Measurements from ENCODE around the gene TSPOAP1.

TSPOAP1 gene

GRCh38 chr17:58302919-58303585 is 25.5 kb downstream of the TSPOAP1 start:
- no peak for DNase-seq

DNA sequence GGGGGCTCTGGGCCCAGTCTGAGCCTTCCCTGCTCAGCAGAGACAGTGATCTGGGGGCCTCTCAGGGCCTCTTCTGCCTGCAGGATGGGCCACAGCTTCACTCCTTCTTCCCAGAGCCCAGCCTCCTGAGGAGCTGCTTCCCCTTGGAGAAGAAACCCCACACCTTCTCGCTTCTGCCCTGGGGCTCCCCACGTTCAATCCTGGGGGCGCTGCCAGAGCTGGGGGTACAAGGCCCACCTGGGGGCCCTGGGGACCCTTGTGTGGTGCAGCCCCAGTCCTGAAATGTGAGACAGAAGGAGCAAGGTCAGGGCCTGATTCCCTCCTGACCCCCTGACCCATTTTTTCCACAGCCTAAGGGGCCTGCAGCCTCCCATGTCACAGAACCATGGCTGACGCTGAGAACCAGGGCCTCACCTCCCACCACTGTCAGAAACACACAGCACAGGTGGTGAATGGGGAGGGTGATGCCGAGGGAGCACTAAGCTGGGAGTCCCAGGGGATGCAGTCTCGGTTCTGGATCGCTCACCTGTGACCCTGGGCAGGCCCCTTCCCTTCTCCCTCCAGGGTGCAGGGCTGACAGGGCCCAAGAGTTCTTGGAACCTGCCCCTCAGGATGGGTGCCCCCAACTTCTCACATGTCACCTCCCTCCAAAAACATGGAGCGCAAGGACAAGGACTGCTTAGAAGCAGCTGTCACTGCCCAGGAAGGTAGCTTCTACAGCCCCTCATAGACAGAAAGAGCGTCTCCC is 26.2 kb downstream of the TSPOAP1 start:
- DNase-seq: no peak

DNA sequence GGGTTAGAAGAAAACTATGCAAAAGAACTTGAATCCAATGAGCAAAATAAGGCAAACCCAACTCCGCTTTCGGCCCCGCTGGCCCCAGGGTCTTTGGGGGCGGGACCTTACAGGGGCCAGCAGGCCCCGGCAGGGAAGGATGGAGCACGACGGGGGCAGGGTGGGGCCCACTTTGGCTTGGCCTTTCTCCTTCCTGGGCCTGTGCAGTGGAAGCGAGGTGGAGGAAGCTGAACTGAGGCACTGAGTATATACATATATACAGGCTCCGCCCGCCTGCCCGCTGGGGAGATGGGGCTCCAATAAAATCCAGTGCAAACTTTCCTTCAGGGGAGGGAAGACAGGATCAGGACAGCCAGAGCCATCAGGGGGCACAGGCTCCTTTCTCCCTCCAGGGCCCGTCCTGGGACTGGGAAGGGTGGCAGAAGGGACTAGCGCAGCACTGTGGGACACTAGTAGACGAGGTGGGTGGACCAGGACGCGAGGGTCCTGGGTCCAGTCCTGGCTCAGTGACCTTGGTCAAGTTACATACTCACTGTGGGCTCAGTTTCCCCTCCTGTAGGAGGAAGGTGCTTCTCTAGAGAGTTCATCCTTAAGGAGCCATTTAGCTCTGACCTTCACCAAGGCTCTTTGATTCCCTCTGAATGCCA is 27.0 kb downstream of the TSPOAP1 start:
- no peak for DNase-seq

DNA sequence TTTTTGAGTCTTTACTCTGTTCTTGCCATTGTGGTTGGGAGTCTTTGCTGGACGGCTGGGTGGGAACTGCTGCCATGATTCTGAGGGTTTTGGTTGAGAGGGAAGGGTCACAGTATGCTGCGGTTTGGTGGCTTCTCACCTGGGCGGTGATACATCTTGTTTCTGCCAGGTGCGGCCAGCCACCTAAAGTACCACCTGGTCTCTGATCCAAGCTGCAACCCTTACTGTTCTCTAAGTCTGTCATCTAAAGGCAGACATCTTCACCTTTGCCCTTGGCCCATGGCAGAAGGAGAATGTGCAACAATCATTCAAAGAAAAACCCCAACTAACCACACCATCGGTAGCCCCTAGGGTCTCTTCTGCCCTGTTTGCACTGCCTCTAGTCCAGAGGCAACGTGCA is 28.3 kb downstream of the TSPOAP1 start:
- DNase-seq: no peak

DNA sequence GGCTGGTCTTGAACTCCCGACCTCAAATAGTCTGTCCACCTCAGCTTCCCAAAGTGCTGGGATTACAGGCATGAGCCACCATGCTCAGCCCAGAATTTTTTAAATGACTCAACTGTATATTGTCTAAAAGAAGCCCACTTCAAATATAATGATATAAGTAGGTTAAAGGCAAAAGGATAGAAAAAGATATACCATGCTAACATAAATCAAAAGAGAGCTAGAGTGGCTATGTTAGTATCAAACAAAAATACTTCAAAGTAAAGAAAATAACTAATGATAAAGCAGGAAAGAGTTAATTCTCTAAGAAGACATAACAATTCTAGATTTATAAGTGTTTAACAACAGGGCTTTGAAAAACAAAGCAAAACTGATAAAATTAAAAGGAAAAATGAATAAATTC is 34.6 kb downstream of the TSPOAP1 start:
- no peak for DNase-seq

DNA sequence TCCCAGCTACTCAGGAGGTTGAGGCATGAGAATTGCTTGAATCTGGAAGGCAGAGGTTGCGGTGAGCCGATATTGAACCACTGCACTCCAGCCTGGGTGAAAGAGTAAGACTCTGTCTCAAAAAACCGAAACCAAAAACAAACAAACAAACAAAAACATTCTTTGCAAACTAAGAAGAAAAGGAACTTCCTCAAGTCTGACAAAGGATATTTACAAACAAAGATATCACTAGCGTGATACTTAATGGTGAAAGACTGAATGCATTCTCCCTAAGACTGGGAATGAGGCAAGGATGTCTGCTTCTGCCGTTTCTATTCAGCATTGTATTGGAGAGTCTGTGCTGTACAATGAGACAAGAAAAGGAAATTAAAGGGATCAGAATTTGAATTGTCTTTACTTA is 37.3 kb downstream of the TSPOAP1 start:
- no peak for DNase-seq

DNA sequence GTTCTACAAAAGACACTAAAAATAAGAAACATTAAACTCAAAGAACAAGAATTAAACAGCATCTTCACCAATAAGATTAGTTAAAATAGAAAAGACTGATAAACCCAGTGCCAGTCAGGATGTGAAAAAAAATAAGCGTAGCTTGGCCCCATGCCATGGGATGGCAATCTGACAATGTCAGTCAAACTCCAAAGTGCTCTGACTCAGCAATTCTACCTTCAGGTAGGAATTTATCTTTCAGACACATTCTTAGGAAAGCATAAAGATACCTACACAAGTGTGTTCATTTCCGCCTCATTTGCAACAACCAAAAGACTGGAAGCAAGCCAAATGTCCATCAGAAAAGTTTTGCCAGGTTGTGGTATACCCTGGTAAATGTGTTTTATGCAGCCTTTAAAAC is 38.7 kb downstream of the TSPOAP1 start:
- no peak for DNase-seq

DNA sequence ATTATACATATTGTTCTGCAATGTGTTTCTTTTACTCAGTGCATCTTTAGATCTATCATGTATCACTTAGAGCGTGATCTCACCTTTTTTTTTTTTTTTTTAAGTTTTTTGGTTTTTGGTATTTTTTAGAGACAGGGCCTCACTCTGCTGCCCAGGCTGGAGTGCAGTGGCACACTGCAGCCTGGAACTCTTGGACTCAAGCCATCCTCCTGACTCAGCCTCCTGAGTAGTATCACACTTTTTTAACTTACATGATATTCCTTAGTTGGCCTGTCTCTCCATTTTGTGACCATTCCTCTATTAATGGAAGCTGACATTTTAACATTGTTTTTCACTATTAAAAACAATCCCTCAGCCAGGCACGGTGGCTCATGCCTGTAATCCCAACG is 43.2 kb downstream of the TSPOAP1 start:
- no peak for DNase-seq

DNA sequence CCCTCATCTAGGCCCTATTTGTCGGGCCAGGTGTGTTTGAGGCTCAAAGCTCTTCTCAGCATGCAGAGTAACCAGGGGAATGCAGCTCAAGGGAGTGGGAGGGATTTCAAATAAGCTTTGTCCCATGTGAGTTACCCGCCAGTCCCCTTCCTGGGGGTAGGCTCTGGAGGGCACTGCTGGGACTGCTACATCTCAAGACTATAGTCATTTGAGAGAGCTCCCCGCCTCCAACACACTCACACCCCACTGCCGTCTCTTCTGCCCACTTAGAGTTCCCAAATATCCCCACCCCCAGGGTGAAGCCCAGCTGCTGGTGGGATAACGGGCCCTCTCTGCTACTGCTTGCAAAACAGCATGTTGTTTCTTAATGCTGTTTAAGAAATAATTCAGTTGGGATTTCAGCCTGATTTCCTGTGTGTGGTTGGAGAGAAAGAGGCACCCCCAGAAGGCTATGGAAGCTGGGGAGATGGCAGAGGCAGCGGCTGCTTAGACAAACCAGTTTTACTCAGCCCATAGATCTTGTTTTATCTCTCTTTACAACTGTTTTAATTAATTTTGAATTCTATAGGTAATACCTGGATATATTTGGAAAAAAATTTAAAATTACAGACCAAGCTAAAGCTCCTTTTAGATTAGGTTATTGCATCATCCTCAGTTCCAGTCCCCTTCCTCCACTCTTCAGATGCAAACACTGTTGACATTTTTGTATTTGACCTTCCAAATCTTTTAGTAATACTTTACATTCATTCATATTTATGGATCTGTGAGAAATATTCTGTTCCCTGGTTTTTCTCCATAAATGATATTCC is 43.8 kb downstream of the TSPOAP1 start:
- no peak for DNase-seq

DNA sequence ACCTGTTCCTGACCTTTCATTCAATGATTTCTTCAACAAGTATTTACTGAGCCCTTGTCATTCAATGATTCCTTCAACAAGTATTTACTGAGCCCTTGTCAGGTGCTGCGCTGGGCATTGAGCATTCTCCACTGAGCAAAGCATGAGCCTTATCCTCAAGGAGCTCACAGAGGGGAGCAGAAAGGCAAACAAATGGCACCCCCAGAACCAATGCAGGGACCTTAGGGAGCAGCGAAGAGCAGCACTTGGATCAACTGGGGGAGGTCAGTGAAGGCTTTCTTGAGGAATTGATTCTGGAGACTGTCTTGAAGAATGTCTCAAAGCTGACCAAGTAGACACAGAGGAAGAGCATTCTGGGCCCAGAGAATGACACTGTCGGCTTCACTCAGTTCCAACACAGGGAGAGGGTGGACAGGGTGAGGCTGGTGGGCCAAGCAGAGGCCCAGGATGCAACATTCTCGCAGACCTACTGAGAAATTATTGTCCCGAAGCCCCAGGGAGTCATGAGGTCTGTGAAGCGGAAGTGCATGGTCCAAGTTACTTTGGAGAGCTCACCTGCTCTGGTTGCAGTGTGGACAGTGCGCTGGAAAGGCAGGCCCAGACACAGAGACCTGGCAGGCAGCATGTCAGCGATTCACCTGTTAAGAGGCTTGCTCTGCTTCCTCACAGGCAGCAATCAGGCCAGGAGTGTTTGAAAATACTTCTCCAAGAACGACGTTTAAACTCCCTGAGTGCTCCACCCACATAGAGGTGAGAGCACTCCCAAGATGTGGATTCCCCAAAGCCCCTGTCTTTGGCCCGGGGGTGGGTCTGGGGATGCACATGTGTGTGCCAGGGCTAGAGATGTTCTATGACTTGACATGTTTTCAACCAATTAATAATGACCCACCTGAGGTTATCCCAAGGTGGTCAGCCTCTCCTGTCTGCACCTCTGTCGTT is 44.7 kb downstream of the TSPOAP1 start:
- DNase-seq: no peak

- no peak for DNase-seq
Measured at GRCh38 chr17:58282442-58282841, 46.2 kb downstream of the TSPOAP1 start.

GRCh38 chr17:58281511-58282011 is 47.0 kb downstream of the TSPOAP1 start:
- no peak for DNase-seq

DNA sequence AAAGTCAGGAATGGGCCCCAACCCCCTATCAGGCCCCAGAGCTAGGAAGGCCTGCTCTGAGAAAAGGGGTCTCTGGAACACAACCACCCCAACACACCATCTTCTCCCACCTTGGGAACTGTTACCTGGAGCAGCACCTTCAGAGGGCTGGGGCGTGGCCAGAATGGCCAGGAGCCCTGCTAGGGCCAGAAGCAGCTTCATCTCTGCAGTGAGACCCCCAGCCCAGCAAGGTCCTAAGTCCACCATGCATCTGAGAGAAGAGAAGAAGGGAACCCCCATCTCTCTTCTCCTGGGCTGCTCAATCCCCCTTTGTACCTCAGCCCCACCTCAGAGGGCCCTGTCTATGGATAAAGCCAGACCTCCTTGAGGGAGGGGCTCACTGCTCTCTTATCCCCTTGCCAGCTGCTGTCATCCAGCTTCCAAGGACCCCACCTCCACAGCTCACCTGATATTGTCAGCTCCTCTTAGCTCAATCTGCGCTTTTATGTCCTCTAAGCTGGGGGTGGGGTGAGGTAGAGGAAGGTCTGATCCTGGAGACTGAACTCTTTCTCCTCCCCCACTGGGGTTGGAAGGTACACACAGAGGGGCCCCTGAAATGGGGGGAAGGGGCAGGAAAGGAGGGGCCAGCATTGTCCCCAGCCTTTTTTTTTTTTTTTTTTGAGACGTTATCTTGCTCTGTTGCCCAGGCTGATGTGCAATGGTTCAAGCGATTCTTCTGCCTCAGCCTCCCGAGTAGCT is 47.9 kb downstream of the TSPOAP1 start, which contains the start of gene MPO:
Gene MPO (minus strand): TSS at position 456 of the 738 bp plus-strand sequence. CDS start 177 bp downstream, at position 279.
- DNase-seq: no peak

DNA sequence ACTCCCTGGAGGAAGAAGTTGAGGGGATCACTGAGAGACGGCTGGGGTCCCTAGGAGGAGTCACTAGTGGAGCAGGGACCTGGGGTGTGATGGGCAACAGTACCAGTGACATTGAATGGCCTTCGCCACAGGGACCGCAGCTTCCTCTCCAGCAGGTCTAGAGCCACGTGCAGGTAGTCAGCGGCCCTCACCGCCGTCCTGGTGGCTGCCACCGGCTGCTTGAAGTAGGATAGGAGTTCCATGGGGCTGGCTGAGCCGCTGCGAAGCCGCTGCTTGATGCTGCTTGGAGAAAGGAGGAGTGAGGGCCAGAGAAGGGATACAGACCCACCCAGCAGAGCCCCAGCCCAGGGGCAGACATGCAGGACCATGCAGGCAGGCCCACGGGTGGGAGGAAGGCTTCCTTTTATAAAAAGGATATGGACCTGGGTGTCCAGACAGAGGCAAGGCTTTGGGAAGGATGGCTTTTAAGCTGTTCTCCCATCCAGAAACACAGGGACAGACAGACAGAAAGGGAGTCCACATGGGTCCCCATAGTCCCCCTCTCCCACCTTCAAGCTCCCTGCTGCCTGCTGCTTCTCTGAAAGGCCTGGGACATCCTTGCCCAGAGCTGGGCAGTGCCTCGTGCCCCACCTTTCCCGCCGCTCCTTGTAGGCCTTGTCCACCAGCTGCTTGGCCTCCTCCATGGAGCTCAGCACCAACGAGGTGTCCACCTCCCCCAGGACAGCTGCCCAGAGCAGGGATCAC is 48.7 kb downstream of the TSPOAP1 start:
- DNase-seq: no peak

- DNase-seq: no peak
Measured at GRCh38 chr17:58279016-58279711, 49.4 kb downstream of the TSPOAP1 start.

DNA sequence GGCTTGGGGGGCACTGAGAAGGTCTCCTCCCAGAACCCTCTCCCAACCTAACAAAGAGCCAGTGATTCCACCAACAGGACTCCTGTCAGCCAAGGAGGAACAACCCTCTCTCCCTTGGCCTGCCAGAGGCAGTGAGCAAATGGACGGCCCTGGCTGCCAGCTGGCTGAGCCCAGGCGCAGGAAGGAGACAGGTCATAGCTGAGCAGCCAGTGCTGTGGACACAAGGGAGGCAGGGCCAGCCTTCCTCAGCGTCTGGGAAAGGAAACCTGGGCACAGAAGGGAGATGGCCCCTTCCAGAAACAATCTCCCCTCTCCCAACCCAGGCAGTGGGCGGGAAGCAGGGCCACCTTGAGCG is 50.0 kb downstream of the TSPOAP1 start:
- no peak for DNase-seq

DNA sequence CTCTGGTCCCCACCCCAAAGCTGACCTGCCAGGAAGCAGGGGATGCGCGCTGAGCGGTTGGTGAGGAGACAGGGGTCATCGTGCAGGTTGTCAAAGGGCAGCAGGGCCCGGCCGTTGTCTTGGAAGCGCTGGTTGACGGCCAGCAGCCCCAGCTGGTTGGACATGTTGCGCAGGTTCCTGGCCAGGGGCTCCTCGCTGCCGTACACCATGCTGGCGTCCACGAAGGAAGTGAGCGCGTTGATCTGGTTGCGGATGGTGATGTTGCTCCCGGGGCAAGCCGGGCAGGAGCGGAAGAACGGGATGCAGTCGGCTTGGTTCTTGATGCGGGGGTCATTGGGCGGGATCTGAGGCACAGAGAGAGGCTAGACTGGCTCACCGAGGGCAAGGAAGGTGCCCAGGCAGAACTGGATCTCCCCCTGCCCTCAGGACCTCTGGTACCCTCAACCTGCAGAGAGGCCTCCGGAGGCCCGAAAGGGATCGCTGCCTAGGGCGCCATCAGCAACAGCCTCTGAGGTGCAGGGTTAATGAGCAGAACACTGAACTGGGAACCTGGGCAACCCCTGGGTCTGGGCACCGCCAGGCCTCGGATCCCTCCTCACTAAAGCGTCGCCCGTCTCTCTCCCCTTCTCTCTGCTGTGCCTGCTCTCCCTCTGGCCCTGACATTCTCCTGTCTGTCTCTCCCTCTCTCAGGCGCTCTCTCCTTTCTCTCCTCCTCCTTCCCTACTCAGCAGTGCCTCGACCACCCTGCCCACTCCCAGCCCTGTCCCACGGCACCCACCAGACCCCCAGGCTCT is 50.6 kb downstream of the TSPOAP1 start:
- DNase-seq: no peak

DNA sequence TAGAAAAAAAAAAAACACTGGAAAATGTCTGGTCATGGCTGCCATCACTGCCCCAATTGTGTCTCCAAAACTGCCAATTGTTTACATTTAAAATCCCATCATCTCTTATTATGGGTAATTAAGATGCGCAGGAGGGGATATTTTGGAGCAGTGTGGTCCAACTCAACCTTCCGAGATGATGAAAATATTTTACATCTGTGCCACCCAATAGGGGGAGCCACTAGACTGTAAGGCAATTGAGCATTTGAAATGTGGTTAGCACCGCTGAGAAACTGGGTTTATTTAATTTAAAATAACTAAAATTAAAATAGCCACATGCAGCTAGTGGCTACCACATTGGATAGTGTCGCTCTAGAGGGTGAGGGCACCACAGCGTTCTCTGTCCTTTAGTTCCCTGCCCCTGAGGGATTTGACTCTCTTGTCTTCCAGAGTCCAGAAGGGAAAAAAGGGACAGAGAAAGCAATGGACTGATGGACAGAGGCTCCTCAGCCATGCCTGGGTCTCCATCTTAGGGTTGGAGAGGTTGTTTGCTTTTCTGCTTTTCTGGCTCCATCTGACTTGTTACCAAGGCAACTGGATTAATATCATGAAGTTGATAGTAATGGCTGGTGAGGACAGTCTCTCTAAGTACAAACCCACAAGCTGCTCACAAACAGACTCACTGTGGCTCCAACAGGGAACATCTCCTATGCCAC is 51.3 kb downstream of the TSPOAP1 start:
- DNase-seq: no peak

Data from stimulated activated CD4-positive, alpha-beta T cell treated with anti-CD3 and anti-CD28 coated beads, Interleukin-4, amount 100 ng/mL, for 1 hour (primary cell).